ENCODE measurements around the gene PIANP.

GRCh38 chr12:6647083-6647604, 53.5 kb downstream of the PIANP start, which contains the start of gene ACRBP:
- TF ChIP-seq CTCF (IDR thresholded peaks at IDR 0.05; ENCODE audit: low read depth, low read length, poor library complexity, severe bottlenecking) (no peak), EZH2phosphoT487 (IDR thresholded peaks at IDR 0.05; ENCODE audit: borderline replicate concordance, low read length) (no peak)
